ENCODE results near the gene SCUBE3. TPM values are rescaled to one million over a fixed set of nuclear protein-coding genes. Genes with fewer than 3 reads are reported as not detected.

Gene SCUBE3
- total RNA-seq, 1 experiment from 2014 or later = 0.05 TPM

DNA sequence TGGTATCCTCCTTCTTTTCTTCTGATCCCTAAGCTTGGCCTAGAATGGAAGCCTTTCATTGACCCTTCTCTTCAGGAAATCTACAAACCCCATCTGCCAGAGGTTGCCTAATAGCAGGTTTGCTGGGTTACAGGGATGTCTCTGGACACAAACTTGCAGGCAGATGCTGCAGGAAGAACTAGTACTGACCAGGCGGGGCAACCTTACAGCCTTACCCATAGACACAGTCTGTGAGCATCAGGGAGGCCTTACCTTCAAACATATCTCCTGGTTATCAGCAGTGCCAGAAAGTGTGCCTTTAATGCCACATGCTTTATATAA, 2.6 kb downstream of the SCUBE3 start:
- Histone ChIP-seq H3K4me2 (ENCODE audit: low read length) (no peak overlapping the region), H4K20me1 (ENCODE audit: insufficient read depth) (no peaks in the 10 kb centered on the region), H3K79me2 (ENCODE audit: insufficient read depth, low read length) (no peaks in the 10 kb centered on the region), H3K4me1 (ENCODE audit: control insufficient read depth in 1 of 2, insufficient read depth in 2 of 2, low read length in 2 of 2) (no peaks in the 10 kb centered on the region; a peak in 1 of 4 replicates), H3K9me3 (ENCODE audit: control insufficient read depth in 1 of 2, insufficient read depth in 1 of 2, low read depth in 1 of 2, low read length in 2 of 2) (no peaks in the 10 kb centered on the region), H3K27me3 (ENCODE audit: insufficient read depth, low read length) (no peaks in the 10 kb centered on the region), H3K9ac (ENCODE audit: low read length) (no peak overlapping the region), H3K4me3 (replicated peaks in 1 of 2; ENCODE audit: low read depth in 1 of 2, low read length in 2 of 2) (no peak overlapping the region), H3K36me3 (ENCODE audit: control insufficient read depth in 1 of 2, insufficient read depth in 2 of 2, low read length in 2 of 2) (no peaks in the 10 kb centered on the region), H3K27ac (ENCODE audit: low read depth, low read length) (no peak overlapping the region), H3K9me2 (ENCODE audit: insufficient read depth) (no peaks in the 10 kb centered on the region), H2AFZ (ENCODE audit: low read depth, low read length, poor library complexity, severe bottlenecking) (no peak overlapping the region)
- ChIA-PET RAD21 (ENCODE audit: low non-redundant PET in 1 of 2, low total read pairs in 2 of 2, uncharacterized antibody in 2 of 2, unreplicated experiment in 2 of 2) (no interaction called here), CTCF (interaction anchor here (2.9 kb wide), 1 partner anchor 11 kb away, joined by 13 read pairs; no protein-coding TSS in a partner anchor), POLR2A (no interaction called here)
- TF ChIP-seq, protein P1, sequence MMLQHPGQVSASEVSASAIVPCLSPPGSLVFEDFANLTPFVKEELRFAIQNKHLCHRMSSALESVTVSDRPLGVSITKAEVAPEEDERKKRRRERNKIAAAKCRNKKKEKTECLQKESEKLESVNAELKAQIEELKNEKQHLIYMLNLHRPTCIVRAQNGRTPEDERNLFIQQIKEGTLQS (IDR thresholded peaks at IDR 0.05) = no peak
- TF ChIP-seq CEBPB (IDR thresholded peaks at IDR 0.05; ENCODE audit: low read depth) (no peak), SRF (IDR thresholded peaks at IDR 0.05; ENCODE audit: low read depth) (no peak), EGR1 (IDR thresholded peaks at IDR 0.05; ENCODE audit: low read depth) (no peak), ELF1 (IDR thresholded peaks at IDR 0.05; ENCODE audit: borderline replicate concordance, low read depth) (no peak), JUND (IDR thresholded peaks at IDR 0.05) (no peak), RAD21 (IDR thresholded peaks at IDR 0.05; ENCODE audit: low read depth) (no peak), FOSL1 (IDR thresholded peaks at IDR 0.05; ENCODE audit: low read depth) (no peak), EZH2phosphoT487 (IDR thresholded peaks at IDR 0.05; ENCODE audit: borderline replicate concordance) (no peak), ZNF274 (IDR thresholded peaks at IDR 0.05; ENCODE audit: low read depth, low read length) (no peak), SP1 (IDR thresholded peaks at IDR 0.05; ENCODE audit: low read depth) (no peak), TCF7L2 (IDR thresholded peaks at IDR 0.05; ENCODE audit: borderline replicate concordance, extremely low read depth, insufficient read depth, insufficient read length) (no peak), ZFX (IDR thresholded peaks at IDR 0.05) (no peak), CBX3 (IDR thresholded peaks at IDR 0.05; ENCODE audit: low read depth) (no peak)
- TF ChIP-seq, protein P2, sequence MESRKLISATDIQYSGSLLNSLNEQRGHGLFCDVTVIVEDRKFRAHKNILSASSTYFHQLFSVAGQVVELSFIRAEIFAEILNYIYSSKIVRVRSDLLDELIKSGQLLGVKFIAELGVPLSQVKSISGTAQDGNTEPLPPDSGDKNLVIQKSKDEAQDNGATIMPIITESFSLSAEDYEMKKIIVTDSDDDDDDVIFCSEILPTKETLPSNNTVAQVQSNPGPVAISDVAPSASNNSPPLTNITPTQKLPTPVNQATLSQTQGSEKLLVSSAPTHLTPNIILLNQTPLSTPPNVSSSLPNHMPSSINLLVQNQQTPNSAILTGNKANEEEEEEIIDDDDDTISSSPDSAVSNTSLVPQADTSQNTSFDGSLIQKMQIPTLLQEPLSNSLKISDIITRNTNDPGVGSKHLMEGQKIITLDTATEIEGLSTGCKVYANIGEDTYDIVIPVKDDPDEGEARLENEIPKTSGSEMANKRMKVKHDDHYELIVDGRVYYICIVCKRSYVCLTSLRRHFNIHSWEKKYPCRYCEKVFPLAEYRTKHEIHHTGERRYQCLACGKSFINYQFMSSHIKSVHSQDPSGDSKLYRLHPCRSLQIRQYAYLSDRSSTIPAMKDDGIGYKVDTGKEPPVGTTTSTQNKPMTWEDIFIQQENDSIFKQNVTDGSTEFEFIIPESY (IDR thresholded peaks at IDR 0.05; ENCODE audit: extremely low read depth, insufficient replicate concordance, low read length) = no peak
- TF ChIP-seq, protein P3, sequence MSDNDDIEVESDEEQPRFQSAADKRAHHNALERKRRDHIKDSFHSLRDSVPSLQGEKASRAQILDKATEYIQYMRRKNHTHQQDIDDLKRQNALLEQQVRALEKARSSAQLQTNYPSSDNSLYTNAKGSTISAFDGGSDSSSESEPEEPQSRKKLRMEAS (IDR thresholded peaks at IDR 0.05) = no peak
- no TSS peak for BruUV-seq (replicated peaks)
- ATAC-seq = no peak
- no peak for DNase-seq (ENCODE audit: low read depth, low spot score)
- intact Hi-C loops (cut with micrococcal nuclease) = no loop called here

Measured in HCT116 (cell line).